ENCODE results near the gene KMT2C. TPM values are rescaled to one million over a fixed set of nuclear protein-coding genes. Genes with fewer than 3 reads are reported as not detected.

KMT2C gene
- polyA plus RNA-seq, 2 donors = 8.2 to 11.7 TPM

DNA sequence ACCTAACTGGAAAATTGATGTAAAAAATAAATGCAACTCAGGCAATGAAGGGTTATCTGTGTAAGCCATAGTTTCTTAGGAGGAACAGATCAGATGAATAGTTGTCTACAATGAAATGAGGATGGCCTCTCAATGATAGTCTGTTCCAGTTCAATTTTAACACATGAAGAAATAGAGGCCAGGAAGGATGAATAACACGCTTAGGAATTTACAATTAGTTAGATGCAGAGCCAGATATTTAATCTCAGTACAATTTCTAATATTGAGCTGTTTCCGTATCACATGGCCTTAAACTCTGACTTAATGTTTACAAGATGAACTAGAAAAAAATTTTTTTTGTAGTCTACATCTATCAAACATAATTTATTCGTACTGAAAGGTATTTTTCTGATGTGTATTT is 233.7 kb downstream of the KMT2C start:
- no peaks in the 10 kb centered on the region for H3K9me3 ChIP-seq (ENCODE audit: control insufficient read depth in 2 of 2, insufficient read depth in 1 of 2, low read depth in 1 of 2, low read length in 1 of 2)
- no peaks in the 10 kb centered on the region for H3K4me1 ChIP-seq (ENCODE audit: control insufficient read depth in 2 of 2, insufficient read depth in 2 of 2, low read length in 1 of 2)
- H3K4me3 ChIP-seq (ENCODE audit: low read depth in 1 of 2, low read length in 2 of 2) = no peak overlapping the region
- H3K27me3 ChIP-seq (ENCODE audit: control insufficient read depth in 1 of 2, insufficient read depth in 2 of 2, low read length in 2 of 2) = no peaks in the 10 kb centered on the region
- 70 to 80% methylated on average over 3 of the region's 3 CpGs for WGBS, 2 donors
- H3K27ac ChIP-seq (ENCODE audit: low read depth in 2 of 2, low read length in 1 of 2) = no peak overlapping the region
- H3K36me3 ChIP-seq (ENCODE audit: control insufficient read depth in 2 of 2, insufficient read depth in 2 of 2, low read length in 1 of 2) = peaks cover 0 to 4% of the 10 kb centered on the region in 2 donors

DNA sequence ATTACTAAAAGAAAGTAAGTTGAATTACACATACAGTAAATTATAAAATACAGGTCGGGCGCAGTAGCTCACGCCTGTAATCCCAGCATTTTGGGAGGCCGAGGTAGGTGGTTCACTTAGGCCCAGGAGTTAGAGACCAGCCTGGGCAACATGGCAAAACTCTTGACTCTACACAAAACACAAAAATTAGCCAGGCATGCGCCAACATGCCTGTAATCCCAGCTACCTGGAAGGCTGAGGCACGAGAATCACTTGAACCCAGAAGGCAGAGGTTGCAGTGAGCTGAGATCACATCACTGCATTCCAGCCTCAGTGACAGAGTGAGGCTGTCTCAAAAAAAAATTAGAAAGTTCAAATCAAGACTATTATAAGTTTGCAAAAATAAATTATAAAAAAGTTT is 235.4 kb downstream of the KMT2C start:
- WGBS, 2 donors = 90 to 93% methylated on average over 6 of the region's 6 CpGs
- Histone ChIP-seq H3K27ac (ENCODE audit: low read depth in 2 of 2, low read length in 1 of 2) (no peak overlapping the region), H3K4me3 (ENCODE audit: low read depth in 1 of 2, low read length in 2 of 2) (no peak overlapping the region), H3K36me3 (ENCODE audit: control insufficient read depth in 2 of 2, insufficient read depth in 2 of 2, low read length in 1 of 2) (peaks cover 0 to 4% of the 10 kb centered on the region in 2 donors), H3K9me3 (ENCODE audit: control insufficient read depth in 2 of 2, insufficient read depth in 1 of 2, low read depth in 1 of 2, low read length in 1 of 2) (no peaks in the 10 kb centered on the region), H3K4me1 (ENCODE audit: control insufficient read depth in 2 of 2, insufficient read depth in 2 of 2, low read length in 1 of 2) (no peaks in the 10 kb centered on the region), H3K27me3 (ENCODE audit: control insufficient read depth in 1 of 2, insufficient read depth in 2 of 2, low read length in 2 of 2) (no peaks in the 10 kb centered on the region)

DNA sequence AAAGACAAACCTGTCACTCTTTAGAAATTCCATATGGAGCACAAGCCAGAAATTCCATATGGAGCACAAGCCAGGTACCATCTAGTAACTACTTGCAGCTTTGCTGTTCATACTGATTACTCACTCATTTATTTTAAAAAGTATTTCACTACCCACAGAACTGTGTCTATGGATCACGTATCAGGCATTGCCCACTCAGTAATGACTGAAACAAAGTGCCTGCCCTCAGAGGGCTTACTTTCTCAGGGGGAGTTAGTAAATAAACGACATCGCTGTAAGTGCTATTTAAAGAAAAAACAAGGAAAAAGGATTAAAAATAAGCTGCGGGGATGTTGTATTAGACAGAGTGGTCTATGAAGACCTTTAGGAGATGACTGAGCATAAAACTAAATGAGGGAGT is 239.4 kb downstream of the KMT2C start:
- Histone ChIP-seq H3K4me1 (ENCODE audit: control insufficient read depth in 2 of 2, insufficient read depth in 2 of 2, low read length in 1 of 2) (no peaks in the 10 kb centered on the region), H3K36me3 (ENCODE audit: control insufficient read depth in 2 of 2, insufficient read depth in 2 of 2, low read length in 1 of 2) (peaks cover 8 to 10% of the 10 kb centered on the region in 2 donors), H3K4me3 (ENCODE audit: low read depth in 1 of 2, low read length in 2 of 2) (no peak overlapping the region), H3K27me3 (ENCODE audit: control insufficient read depth in 1 of 2, insufficient read depth in 2 of 2, low read length in 2 of 2) (no peaks in the 10 kb centered on the region), H3K9me3 (ENCODE audit: control insufficient read depth in 2 of 2, insufficient read depth in 1 of 2, low read depth in 1 of 2, low read length in 1 of 2) (no peaks in the 10 kb centered on the region), H3K27ac (ENCODE audit: low read depth in 2 of 2, low read length in 1 of 2) (no peak overlapping the region)
- 97 to 99% methylated on average over 4 of the region's 4 CpGs for WGBS, 2 donors

DNA sequence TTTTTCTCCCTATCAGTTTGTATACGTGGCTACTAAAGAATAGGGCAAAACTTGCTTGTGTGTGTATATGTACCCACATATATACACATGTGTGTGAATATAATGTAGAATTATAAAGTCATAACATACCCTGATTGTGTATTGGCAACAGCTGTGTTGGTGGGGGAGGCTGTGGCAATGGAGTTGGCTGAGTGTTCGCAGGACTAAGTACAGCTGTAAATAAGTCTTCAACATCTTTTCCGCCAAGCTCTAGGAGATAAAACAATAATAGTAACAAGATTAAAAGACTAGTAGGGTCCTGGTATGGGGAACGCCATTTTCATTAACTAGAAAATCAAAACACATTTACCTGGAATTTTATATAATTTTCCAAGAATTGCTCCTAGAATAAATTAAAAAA is 241.9 kb downstream of the KMT2C start:
- Histone ChIP-seq H3K4me3 (ENCODE audit: low read depth in 1 of 2, low read length in 2 of 2) (no peak overlapping the region), H3K27ac (ENCODE audit: low read depth in 2 of 2, low read length in 1 of 2) (no peak overlapping the region), H3K36me3 (ENCODE audit: control insufficient read depth in 2 of 2, insufficient read depth in 2 of 2, low read length in 1 of 2) (peaks cover 13% of the 10 kb centered on the region in 2 donors), H3K4me1 (ENCODE audit: control insufficient read depth in 2 of 2, insufficient read depth in 2 of 2, low read length in 1 of 2) (no peaks in the 10 kb centered on the region), H3K9me3 (ENCODE audit: control insufficient read depth in 2 of 2, insufficient read depth in 1 of 2, low read depth in 1 of 2, low read length in 1 of 2) (no peaks in the 10 kb centered on the region), H3K27me3 (ENCODE audit: control insufficient read depth in 1 of 2, insufficient read depth in 2 of 2, low read length in 2 of 2) (no peaks in the 10 kb centered on the region)
- 89 to 91% methylated on average over 4 of the region's 4 CpGs for WGBS, 2 donors

DNA sequence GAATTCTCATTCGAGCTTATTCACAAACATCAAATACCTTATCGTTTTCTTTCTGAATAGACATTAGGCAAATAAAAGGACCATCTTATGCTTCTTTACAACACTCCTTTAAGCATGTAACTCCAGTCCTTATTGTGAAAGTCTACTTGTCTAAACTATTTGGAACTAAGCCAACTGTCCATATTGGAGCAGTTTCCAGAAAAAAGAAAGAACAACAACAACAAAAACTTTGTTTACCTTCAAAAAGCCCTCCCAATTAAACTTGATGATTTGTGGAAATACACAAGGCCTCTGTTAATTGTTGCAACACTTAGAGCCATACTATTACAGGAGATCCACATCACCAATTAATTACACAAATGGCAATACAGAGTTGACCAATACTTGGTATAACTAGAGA is 246.7 kb downstream of the KMT2C start:
- Histone ChIP-seq H3K9me3 (ENCODE audit: control insufficient read depth in 2 of 2, insufficient read depth in 1 of 2, low read depth in 1 of 2, low read length in 1 of 2) (no peaks in the 10 kb centered on the region), H3K36me3 (ENCODE audit: control insufficient read depth in 2 of 2, insufficient read depth in 2 of 2, low read length in 1 of 2) (peaks cover 13% of the 10 kb centered on the region in 2 donors), H3K4me3 (ENCODE audit: low read depth in 1 of 2, low read length in 2 of 2) (no peak overlapping the region), H3K27ac (ENCODE audit: low read depth in 2 of 2, low read length in 1 of 2) (no peak overlapping the region), H3K27me3 (ENCODE audit: control insufficient read depth in 1 of 2, insufficient read depth in 2 of 2, low read length in 2 of 2) (no peaks in the 10 kb centered on the region), H3K4me1 (ENCODE audit: control insufficient read depth in 2 of 2, insufficient read depth in 2 of 2, low read length in 1 of 2) (no peaks in the 10 kb centered on the region)
- WGBS, 2 donors = 88 to 89% methylated on average over 2 of the region's 2 CpGs

DNA sequence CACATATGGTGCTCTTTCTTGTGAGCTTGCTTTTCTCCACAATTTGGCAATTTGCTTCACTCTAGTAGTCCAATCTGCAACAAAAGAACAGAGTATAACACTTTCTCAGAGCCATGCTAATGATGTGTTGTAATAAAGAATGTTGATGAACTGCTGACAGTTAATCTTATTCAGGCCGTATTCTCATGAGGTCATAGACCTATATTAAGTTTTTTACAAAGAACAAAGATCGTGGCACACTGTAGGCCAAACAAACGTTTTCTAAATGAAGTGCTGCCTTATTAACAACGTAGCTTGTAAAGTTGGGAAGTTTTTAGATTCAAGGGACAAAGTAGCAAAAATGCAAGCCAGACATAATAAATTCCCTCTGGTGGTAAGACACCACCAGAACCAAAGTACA is 250.2 kb downstream of the KMT2C start:
- Histone ChIP-seq H3K9me3 (ENCODE audit: control insufficient read depth in 2 of 2, insufficient read depth in 1 of 2, low read depth in 1 of 2, low read length in 1 of 2) (no peaks in the 10 kb centered on the region), H3K27ac (ENCODE audit: low read depth in 2 of 2, low read length in 1 of 2) (no peak overlapping the region), H3K4me3 (ENCODE audit: low read depth in 1 of 2, low read length in 2 of 2) (no peak overlapping the region), H3K4me1 (ENCODE audit: control insufficient read depth in 2 of 2, insufficient read depth in 2 of 2, low read length in 1 of 2) (no peaks in the 10 kb centered on the region), H3K36me3 (ENCODE audit: control insufficient read depth in 2 of 2, insufficient read depth in 2 of 2, low read length in 1 of 2) (peaks cover 15 to 23% of the 10 kb centered on the region in 2 donors), H3K27me3 (ENCODE audit: control insufficient read depth in 1 of 2, insufficient read depth in 2 of 2, low read length in 2 of 2) (no peaks in the 10 kb centered on the region)
- 66 to 68% methylated on average over 4 of the region's 4 CpGs for WGBS, 2 donors

DNA sequence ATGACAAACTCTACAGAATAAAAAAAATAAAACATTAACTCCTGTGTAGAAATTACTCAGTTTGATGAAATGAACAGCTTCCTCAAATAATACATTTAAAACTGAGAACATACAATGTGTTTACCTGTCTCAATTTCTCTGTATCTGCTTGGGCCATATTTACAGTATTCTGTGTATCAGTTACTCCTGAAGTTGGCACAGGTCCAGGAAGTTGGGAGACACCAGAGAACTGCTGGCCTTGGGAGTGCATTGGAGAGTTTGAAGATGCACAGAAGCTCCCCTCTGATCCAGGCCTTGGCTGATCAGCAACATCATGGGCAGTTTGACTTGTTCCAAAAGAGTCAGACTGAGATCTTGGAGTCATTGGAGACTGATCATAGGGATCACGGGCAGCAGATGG is 255.2 kb downstream of the KMT2C start:
- WGBS, 2 donors = 88 to 100% methylated on average over 1 of the region's 1 CpG
- peaks cover 10 to 35% of the 10 kb centered on the region in 2 donors for H3K36me3 ChIP-seq (ENCODE audit: control insufficient read depth in 2 of 2, insufficient read depth in 2 of 2, low read length in 1 of 2)

DNA sequence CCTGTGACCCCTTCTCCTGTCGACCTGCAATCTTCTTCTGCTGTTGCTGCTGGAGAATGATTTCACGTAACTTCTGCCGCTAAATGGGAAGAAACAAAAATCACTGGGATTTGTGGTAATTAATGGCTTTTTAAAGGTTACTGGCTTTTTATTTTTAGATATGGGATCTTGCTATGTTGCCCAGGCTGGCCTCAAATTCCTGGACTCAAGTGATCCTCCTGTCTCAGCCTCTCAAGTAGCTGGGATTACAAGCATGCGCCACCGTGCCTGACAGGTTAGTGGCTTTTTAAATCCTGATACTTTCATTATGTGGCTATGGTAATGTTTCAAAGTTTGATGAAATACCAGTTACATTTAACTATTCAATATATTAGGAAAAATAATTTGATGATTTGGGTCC is 255.8 kb downstream of the KMT2C start:
- Histone ChIP-seq H3K27me3 (ENCODE audit: control insufficient read depth in 1 of 2, insufficient read depth in 2 of 2, low read length in 2 of 2) (no peaks in the 10 kb centered on the region), H3K36me3 (ENCODE audit: control insufficient read depth in 2 of 2, insufficient read depth in 2 of 2, low read length in 1 of 2) (peaks cover 10 to 35% of the 10 kb centered on the region in 2 donors), H3K9me3 (ENCODE audit: control insufficient read depth in 2 of 2, insufficient read depth in 1 of 2, low read depth in 1 of 2, low read length in 1 of 2) (no peaks in the 10 kb centered on the region), H3K27ac (ENCODE audit: low read depth in 2 of 2, low read length in 1 of 2) (no peak overlapping the region), H3K4me1 (ENCODE audit: control insufficient read depth in 2 of 2, insufficient read depth in 2 of 2, low read length in 1 of 2) (no peaks in the 10 kb centered on the region), H3K4me3 (ENCODE audit: low read depth in 1 of 2, low read length in 2 of 2) (no peak overlapping the region)
- WGBS, 2 donors = 93 to 95% methylated on average over 5 of the region's 5 CpGs

More for the DNA sequence above, 255.2 kb downstream of the KMT2C start:
- no peak overlapping the region for H3K27ac ChIP-seq (ENCODE audit: low read depth in 2 of 2, low read length in 1 of 2)
- no peaks in the 10 kb centered on the region for H3K27me3 ChIP-seq (ENCODE audit: control insufficient read depth in 1 of 2, insufficient read depth in 2 of 2, low read length in 2 of 2)
- H3K4me3 ChIP-seq (ENCODE audit: low read depth in 1 of 2, low read length in 2 of 2) = no peak overlapping the region
- no peaks in the 10 kb centered on the region for H3K4me1 ChIP-seq (ENCODE audit: control insufficient read depth in 2 of 2, insufficient read depth in 2 of 2, low read length in 1 of 2)
- H3K9me3 ChIP-seq (ENCODE audit: control insufficient read depth in 2 of 2, insufficient read depth in 1 of 2, low read depth in 1 of 2, low read length in 1 of 2) = no peaks in the 10 kb centered on the region

DNA sequence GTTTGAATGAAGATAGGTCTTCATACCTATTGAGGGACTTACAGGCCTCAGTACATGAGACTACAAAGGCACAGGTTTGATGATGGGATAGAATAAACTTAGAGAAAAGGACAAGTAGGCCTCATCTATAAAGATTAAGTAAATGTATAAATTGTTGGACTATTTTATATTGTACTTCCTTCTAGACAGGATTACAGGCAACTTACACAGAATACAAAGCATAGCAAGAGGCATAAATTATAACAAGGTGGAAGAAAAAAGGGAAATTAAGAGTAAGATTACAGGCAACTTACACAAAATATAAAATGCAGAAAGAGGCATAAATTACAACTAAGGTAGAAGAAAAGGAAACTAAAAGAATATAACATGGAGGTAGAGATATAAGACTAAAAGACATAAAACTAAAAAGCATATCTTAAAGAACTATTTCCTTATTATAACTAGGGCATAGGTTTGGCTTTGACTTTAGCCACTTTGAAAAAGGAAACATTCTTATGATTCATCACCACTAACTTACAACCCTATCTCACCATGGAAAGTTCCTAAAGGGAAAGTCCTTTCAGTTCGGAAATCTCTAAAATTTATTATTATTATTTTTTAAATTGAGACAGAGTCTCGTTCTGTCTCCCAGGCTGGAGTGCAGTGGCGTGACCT is 257.3 kb downstream of the KMT2C start:
- H3K27me3 ChIP-seq (ENCODE audit: control insufficient read depth in 1 of 2, insufficient read depth in 2 of 2, low read length in 2 of 2) = no peaks in the 10 kb centered on the region
- 89 to 93% methylated on average over 3 of the region's 3 CpGs for WGBS, 2 donors
- no peaks in the 10 kb centered on the region for H3K9me3 ChIP-seq (ENCODE audit: control insufficient read depth in 2 of 2, insufficient read depth in 1 of 2, low read depth in 1 of 2, low read length in 1 of 2)
- no peaks in the 10 kb centered on the region for H3K4me1 ChIP-seq (ENCODE audit: control insufficient read depth in 2 of 2, insufficient read depth in 2 of 2, low read length in 1 of 2)
- H3K27ac ChIP-seq (ENCODE audit: low read depth in 2 of 2, low read length in 1 of 2) = no peak overlapping the region
- H3K36me3 ChIP-seq (ENCODE audit: control insufficient read depth in 2 of 2, insufficient read depth in 2 of 2, low read length in 1 of 2) = peaks cover 10 to 35% of the 10 kb centered on the region in 2 donors
- H3K4me3 ChIP-seq (ENCODE audit: low read depth in 1 of 2, low read length in 2 of 2) = no peak overlapping the region

DNA sequence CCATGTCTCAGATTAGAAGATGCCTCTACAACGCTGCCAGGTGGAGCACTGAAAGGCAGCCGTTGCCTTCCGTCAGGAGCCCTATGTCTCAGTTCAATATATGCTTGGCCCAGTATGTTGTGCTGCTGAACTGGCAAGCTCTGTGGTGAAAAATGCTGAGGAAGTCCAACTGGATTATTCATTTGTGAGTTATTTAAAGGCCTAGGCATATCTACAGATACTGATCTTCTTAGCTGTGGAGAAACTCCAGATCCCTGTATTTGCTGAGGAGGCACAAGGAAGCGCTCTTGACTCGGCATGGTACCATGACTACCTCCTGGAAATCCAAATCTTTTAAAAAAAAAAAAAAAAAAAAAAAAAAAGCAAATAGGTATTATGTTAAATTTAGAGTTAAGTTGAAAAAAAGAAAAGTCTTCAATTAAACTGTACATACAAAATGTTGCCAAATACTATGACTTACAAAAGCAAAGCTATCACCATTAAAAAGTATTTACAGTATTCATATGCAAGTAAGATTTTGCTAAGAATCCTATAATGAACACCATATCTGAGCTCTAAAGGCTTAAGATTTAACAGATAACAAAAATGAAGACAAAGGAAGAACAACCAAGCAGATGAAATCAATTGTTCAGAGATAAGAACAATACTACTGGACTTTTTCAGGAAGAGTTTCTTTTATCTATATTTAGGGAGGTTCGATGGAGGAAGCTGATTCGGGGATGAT is 258.0 kb downstream of the KMT2C start:
- 95 to 96% methylated on average over 7 of the region's 7 CpGs for WGBS, 2 donors
- no peaks in the 10 kb centered on the region for H3K9me3 ChIP-seq (ENCODE audit: control insufficient read depth in 2 of 2, insufficient read depth in 1 of 2, low read depth in 1 of 2, low read length in 1 of 2)
- no peaks in the 10 kb centered on the region for H3K27me3 ChIP-seq (ENCODE audit: control insufficient read depth in 1 of 2, insufficient read depth in 2 of 2, low read length in 2 of 2)
- H3K4me3 ChIP-seq (ENCODE audit: low read depth in 1 of 2, low read length in 2 of 2) = no peak overlapping the region
- peaks cover 10 to 35% of the 10 kb centered on the region in 2 donors for H3K36me3 ChIP-seq (ENCODE audit: control insufficient read depth in 2 of 2, insufficient read depth in 2 of 2, low read length in 1 of 2)
- H3K4me1 ChIP-seq (ENCODE audit: control insufficient read depth in 2 of 2, insufficient read depth in 2 of 2, low read length in 1 of 2) = no peaks in the 10 kb centered on the region
- H3K27ac ChIP-seq (ENCODE audit: low read depth in 2 of 2, low read length in 1 of 2) = no peak overlapping the region

All from esophagus (tissue), 2 donors.